ENCODE data around the gene WDR86.

DNA sequence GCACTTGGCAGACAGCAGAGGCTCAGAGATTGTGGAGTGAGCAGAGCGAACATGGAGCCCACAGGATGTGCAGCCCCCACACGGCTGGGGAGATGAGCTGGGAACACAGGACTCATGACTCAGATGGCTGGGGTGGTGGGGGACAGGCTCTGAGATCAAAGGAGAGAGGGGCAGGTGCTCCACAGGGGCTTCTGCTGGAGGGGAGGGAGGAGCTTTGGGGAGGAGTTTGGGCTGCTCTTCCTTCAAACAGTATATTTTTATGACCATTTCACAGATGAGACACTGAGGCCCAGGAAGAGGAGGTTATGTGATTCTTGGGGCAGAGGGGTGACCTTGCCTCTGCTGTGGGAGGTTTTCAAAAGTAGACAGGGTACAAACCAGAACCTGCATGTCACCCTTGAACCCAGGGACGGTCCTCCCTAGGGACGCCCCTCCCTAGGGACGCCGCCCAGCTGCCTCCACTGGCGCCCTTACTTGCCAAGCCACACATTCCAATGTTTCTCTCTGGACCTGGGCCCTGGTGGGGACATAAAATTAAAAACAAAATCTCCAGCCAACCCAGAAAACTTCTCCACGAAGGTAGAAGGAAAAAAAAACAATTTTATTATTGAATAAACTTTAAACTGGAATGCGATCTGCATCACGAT is 31.1 kb upstream of the WDR86 start:
- TF ChIP-seq GATA2 (IDR thresholded peaks at IDR 0.05; ENCODE audit: low read depth, low read length), result no peak
- TF ChIP-seq GATA3 (IDR thresholded peaks at IDR 0.05; ENCODE audit: low read depth, low read length), result no peak
